Measurements from ENCODE around the gene TSEN54.

TSEN54 gene

DNA sequence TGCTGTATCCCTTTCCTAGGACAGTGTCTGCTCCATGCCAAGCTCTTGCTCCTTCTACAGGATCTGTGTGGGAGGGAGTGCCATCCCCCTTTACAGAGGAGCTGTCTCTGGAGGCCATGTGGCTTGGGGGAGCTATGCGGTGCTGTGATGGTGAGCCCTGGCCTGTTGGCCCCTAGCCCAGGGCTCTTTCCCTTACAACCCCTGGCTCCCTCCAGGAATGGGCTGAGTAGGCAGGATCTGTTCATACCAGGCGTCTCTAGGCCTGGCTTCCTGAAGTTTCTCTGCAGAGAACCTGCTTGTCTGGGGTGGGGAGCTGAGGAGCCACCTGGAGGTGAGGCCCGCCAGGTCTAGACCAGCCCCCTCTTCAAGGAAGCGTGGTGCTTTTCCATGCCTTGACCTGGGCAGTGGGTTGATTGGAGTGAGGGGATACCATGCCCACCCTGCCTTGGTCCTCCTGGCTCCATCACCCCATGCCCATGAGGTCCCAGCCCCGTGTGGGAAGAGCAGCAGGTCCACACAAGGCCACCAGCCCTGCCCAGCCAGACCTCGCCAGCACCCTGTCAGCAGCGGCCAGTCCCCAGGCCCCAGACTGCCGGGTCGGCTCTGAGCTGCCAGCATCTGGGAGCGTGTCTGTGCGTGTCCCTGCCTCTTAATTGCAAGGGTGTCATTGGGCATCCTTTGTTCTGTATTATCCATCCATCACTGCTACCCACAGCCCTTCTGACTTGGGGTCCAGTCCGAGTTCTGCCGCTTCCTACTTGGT, 23.8 kb downstream of the TSEN54 start:
- TF ChIP-seq, protein P1, sequence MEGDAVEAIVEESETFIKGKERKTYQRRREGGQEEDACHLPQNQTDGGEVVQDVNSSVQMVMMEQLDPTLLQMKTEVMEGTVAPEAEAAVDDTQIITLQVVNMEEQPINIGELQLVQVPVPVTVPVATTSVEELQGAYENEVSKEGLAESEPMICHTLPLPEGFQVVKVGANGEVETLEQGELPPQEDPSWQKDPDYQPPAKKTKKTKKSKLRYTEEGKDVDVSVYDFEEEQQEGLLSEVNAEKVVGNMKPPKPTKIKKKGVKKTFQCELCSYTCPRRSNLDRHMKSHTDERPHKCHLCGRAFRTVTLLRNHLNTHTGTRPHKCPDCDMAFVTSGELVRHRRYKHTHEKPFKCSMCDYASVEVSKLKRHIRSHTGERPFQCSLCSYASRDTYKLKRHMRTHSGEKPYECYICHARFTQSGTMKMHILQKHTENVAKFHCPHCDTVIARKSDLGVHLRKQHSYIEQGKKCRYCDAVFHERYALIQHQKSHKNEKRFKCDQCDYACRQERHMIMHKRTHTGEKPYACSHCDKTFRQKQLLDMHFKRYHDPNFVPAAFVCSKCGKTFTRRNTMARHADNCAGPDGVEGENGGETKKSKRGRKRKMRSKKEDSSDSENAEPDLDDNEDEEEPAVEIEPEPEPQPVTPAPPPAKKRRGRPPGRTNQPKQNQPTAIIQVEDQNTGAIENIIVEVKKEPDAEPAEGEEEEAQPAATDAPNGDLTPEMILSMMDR (IDR thresholded peaks at IDR 0.05; ENCODE audit: insufficient read depth, low read length, missing control alignments): no peak
- CTCF ChIA-PET: interaction anchor here (1.2 kb wide), 1 partner anchor 13 kb away, joined by 3 read pairs; no protein-coding TSS in a partner anchor
- DNase-seq (ENCODE audit: low read depth, low spot score): no peak
- POLR2A ChIA-PET: no interaction called here
- H3K4me3 ChIP-seq (ENCODE audit: low read depth, low read length): no peak overlapping the region

DNA sequence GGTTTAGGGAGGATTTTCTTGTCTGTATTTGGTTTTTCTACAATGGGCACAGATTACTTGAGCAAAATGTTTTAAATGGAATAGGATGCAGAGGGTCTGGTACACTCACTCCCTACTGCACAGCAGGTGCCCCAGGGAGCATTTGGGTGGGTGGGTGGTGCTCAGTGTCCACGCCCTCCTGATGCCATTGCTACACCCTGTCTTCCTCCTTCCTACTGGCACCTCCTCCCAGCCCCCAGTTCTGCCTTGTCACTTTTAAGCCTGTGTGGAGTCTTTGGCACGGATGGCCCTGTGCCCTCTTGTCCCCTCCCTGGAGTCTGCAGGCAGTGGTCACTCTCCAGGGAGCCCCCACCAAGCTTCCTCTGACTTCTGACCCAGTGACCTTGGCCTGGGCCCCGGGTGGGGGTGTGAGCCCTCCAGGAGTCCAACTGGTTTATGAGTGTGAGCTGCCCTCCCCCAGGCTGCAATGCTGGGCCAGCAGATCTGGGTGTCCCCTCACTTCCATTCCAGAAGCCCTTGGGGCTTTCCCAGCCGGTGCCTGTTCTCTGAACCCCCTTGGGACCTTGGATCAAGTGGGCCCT, 24.7 kb downstream of the TSEN54 start:
- no peak overlapping the region for H3K4me3 ChIP-seq (ENCODE audit: low read depth, low read length)
- DNase-seq (ENCODE audit: low read depth, low spot score): no peak
- ChIA-PET CTCF (no interaction called here), POLR2A (no interaction called here)
- TF ChIP-seq, protein P1 (IDR thresholded peaks at IDR 0.05; ENCODE audit: insufficient read depth, low read length, missing control alignments): no peak

DNA sequence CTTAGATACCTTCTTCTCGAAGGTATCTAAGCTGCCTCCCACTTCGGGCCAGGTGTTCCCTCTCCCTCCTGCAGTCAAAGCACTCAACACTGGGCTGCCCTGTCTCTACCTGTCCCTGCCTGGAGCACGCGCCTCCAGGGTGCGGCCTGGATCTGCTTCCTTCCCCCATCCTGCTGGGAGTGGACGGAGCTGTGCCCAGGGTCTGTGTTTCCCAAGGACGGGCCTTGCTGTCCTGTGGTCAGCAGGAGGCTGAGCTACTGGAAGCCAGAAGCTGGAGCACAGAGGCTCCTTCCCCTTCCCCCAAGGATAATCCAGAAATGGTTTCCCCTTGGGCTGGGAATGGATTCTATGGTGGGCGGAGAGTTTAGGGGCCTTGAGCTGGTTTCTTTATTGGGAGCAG, 25.9 kb downstream of the TSEN54 start:
- POLR2A ChIA-PET: no interaction called here
- TF ChIP-seq, protein P1 (IDR thresholded peaks at IDR 0.05; ENCODE audit: insufficient read depth, low read length, missing control alignments): no peak
- no peak overlapping the region for H3K4me3 ChIP-seq (ENCODE audit: low read depth, low read length)
- CTCF ChIA-PET: interaction anchor here (0.6 to 1.3 kb wide), 4 partner anchors 15 to 241 kb away, joined by 3 to 4 read pairs (median 3); partner anchors contain the start of gene SMIM5
- no peak for DNase-seq (ENCODE audit: low read depth, low spot score)

DNA sequence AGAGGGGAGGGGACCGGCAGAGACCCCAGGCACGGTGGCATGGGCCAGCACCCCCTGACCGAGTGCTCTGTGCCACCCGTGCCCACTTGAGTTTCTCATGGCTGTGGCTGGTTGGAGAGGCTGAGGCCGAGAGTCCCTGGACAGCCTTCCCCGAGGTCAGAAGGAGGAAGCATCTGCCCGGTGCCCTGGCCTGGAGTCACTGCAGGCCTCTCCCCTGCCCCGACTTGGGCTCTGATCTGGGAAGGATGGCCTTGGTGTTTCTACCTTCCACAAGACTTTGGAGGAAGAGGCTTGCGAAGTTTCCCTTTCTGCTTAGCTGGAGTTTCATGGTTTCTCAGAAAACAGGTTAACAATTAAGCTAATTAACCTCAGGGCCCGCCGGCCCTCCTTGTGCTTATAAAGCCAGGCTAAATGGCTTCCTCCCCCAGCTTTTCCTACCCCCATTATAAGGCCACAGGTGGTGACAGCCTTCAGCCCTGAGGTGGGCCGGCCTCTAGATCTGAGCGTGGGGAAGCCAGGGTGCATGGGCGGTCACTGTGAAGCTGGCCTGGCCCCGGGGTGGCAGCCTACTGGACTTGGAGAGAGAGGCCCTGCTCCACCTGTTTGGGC, 26.5 kb downstream of the TSEN54 start:
- DNase-seq (ENCODE audit: low read depth, low spot score): no peak
- CTCF ChIA-PET: interaction anchor here (0.9 to 1.3 kb wide), 3 partner anchors 15 to 207 kb away, joined by 3 to 4 read pairs (median 3); partner anchors contain the start of gene SMIM5
- POLR2A ChIA-PET: no interaction called here

DNA sequence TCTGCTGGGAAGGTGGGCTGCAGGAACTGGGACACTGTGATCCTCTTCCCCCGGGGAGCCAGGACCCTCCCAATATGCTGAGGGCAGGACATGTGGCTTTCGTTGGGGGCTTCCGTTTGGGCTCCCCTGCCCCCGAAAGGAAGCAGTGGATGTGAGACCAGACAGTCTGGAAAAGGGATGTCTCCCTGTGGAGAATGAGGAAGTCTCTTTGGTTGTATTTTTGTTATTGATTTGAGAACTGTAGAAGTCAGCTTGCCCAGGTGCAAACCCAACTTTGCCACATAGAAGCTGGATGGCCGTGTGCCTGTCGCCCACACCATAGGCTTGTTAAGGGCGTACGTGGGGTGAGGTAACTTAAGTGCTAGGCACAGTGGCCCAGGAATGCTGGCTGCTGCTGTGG, 27.9 kb downstream of the TSEN54 start:
- no peak overlapping the region for H3K4me3 ChIP-seq (ENCODE audit: low read depth, low read length)
- TF ChIP-seq, protein P1 (IDR thresholded peaks at IDR 0.05; ENCODE audit: insufficient read depth, low read length, missing control alignments): no peak
- ChIA-PET CTCF (interaction anchor here (1.8 kb wide), 1 partner anchor 206 kb away, joined by 4 read pairs; no protein-coding TSS in a partner anchor), POLR2A (no interaction called here)
- DNase-seq (ENCODE audit: low read depth, low spot score): no peak

More for the DNA sequence above, 26.5 kb downstream of the TSEN54 start:
- TF ChIP-seq, protein P1 (IDR thresholded peaks at IDR 0.05; ENCODE audit: insufficient read depth, low read length, missing control alignments): no peak
- no peak overlapping the region for H3K4me3 ChIP-seq (ENCODE audit: low read depth, low read length)

DNA sequence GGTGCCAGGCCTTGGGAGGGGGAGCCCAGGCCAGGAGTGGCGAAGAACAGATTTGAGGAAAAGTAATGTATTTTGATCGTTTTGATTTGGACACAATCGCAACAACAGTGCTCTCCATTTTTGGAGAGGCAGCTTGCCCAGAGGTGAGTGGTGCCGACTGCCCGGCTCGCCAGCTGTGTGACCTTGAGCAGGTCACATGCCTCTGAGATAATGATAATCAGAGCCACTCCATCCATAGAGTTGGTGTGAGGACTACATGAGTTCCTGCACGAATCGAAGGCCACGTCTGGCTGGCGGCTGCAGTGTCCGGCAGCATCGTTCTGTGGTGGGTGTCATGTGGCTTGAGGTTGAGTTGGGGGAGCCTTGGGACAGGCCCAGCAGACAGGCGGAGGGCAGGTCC, 29.9 kb downstream of the TSEN54 start:
- ChIA-PET CTCF (interaction anchor here (1.8 kb wide), 1 partner anchor 204 kb away, joined by 4 read pairs; no protein-coding TSS in a partner anchor), POLR2A (no interaction called here)
- DNase-seq (ENCODE audit: low read depth, low spot score): no peak
- H3K4me3 ChIP-seq (ENCODE audit: low read depth, low read length): no peak overlapping the region
- TF ChIP-seq, protein P1 (IDR thresholded peaks at IDR 0.05; ENCODE audit: insufficient read depth, low read length, missing control alignments): no peak
